Measurements from ENCODE around the gene FLII.

DNA sequence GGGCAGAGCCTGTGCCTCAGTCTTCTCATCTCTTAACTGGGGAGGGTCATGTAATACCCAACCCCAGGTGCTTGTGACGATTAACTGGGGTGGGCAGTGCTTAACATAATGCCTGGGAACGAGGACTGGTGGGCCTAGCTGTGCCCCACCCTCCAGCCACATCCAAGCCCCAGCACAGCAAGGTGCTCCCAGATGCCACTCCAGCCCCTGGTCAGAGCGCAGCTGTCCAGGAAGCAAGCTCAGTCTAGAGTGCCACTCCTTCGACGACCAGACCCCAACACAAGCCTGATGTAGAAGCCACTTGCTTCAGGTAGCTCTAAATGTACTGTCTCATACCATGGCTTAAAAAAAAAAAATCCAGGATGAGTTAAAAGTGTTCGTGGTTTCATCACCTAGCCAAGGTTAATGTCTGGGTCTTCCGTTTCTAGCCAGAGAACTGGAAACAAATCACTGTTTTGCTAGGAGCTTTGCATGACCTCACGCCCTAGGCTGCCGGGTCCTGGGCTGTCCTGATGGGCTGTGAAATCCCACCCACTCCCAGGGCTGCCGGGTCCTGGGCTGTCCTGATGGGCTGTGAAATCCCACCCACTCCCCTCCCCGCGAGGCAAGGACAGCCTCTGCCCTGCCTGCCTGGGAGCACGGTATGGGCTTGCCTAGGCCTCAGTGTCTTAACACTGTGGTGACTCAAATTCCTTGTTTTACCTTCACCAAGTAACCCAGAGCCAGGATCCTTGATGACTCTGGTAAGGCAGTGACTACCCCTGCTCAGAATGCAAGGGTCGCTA lies 9.6 kb upstream of the FLII start:
- TF ChIP-seq CTCF (IDR thresholded peaks at IDR 0.05) (no peak), POLR2A (IDR thresholded peaks at IDR 0.05) (no peak), EP300 (IDR thresholded peaks at IDR 0.05; ENCODE audit: low read depth) (no peak), POLR2AphosphoS5 (IDR thresholded peaks at IDR 0.05) (no peak)

Data from transverse colon (tissue), 4 donors.